HUES48 (cell line): Measurements from ENCODE around the gene ZSWIM1.

Source experiments
- H3K27ac ChIP-seq: one replicate; pipeline ENCODE4 v1.7.0; 2013; ENCODE audit warnings: low read depth, low read length, inconsistent platforms
- H3K27me3 ChIP-seq: 2 replicates; pipeline ENCODE4 v1.6.1; 2013; ENCODE audit warnings: mild to moderate bottlenecking, low read length; ENCODE audit not compliant: control insufficient read depth, insufficient read depth
- H3K36me3 ChIP-seq: 2 replicates; pipeline ENCODE4 v1.6.1; 2013; ENCODE audit warnings: low read length; ENCODE audit not compliant: control insufficient read depth, insufficient read depth
- H3K4me1 ChIP-seq: 2 replicates; pipeline ENCODE4 v1.6.1; 2013; ENCODE audit warnings: mild to moderate bottlenecking, low read length; ENCODE audit not compliant: control insufficient read depth, insufficient read depth
- H3K4me3 ChIP-seq: 2 replicates; pipeline ENCODE4 v1.5.1; 2013; ENCODE audit warnings: mild to moderate bottlenecking, low read depth, low read length
- H3K9ac ChIP-seq: 2 replicates; pipeline ENCODE4 v1.6.1; 2013; ENCODE audit warnings: mild to moderate bottlenecking, low read depth, low read length, moderate library complexity
- H3K9me3 ChIP-seq: 2 replicates; pipeline ENCODE4 v1.6.1; 2013; ENCODE audit warnings: low read length; ENCODE audit not compliant: control insufficient read depth, insufficient read depth

Gene ZSWIM1

DNA sequence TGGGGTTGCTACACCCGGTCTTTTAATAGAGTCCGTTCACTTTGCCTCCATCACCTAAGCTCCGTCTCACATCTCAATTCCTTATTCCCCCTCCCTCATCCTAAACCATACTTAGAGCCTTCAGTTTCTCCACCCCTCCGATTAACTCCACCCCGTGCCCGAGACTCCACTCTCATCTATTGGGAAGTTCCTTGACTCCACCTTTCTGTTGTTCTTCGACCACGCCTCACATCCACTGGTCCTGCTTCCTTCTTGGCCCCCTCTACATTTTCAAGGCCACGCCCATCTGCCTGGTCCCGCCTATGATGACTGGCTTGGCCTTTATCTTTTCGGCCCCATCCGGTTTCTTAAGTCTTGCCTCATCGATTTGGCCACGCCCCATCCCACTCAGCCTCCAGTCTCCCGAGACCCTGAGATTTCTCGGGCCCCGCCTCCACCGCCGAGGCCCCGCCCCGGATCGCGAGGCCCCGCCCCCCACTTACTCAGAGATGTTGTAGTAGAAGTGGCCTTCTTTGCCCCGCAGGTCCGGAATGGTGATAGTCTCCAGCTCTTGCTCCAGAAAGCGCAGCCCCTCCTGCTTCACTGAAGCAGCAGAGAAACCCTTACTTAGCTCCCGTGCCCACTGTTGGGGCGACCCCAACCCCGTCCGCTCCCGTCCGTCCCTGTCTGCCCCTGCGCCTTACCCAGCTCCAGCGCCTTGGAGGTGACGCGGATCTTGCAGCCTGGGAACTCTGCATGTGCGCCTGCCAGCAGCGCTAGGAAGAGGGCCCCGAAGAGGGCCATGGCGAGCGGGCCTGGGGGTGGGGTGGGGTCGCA lies 29.9 kb downstream of the ZSWIM1 start:
- Histone ChIP-seq H3K27ac (peak overlapping the region; percentile 89), H3K9ac (peak overlapping the region; percentile 53; the same call in 1 of the 2 replicates), H3K4me1 (peaks cover 4% of the 10 kb centered on the region; the same call in 1 of the 2 replicates), H3K4me3 (peak overlapping the region; percentile 83), H3K36me3 (peaks cover 37% of the 10 kb centered on the region), H3K9me3 (no peaks in the 10 kb centered on the region), H3K27me3 (no peaks in the 10 kb centered on the region)

DNA sequence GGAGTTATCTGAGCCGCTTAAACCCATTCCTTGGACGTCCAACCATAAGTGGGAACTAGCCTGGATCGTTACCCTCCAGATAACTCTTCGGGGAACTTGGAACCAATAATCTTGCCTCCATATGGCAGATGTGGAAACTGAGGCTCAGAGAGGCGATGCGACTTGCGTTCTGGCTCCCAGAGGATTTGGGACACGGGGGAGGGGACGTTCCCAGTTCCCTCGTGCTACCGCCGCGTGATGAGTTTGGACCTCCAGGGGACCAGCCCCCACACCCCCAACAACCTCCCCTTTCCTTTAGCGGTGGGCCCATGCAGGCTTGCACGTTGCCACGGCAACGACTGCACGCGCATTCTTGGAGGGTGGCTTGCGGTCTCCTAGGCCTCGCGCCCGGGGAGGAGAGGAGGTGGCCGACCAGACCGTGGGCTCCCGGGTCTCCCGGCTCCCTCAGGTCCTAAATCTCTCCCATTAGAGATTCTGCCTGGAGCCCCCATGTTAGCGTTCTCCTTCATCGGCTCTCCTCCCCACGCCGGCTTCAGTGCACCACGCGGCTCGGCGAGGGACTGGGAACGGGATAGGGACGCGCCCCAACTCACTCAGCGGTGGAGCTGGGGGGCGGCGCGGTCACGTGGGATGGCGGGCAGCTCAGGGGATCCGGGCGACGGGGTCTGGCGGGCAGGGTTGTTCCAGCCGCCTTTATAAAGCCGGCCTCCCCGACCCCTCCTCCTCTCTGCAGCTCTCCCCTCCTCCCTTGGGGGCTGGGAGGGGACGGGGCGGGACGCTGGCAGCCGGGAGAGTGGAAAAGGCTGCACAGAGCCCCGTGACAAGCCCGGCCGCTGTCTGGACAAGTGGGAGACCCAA lies 30.7 kb downstream of the ZSWIM1 start, which contains the start of gene PLTP:
Gene PLTP (minus strand): TSS at position 670 of the 858 bp plus-strand sequence. CDS start 703 bp downstream, outside the sequence.
- H3K4me3 ChIP-seq, result peak within 1 kb of the TSS; percentile 83
- H3K4me1 ChIP-seq, result peaks cover 4% of the 10 kb centered on the region; the same call in 1 of the 2 replicates
- H3K36me3 ChIP-seq, result peaks cover 30% of the 10 kb centered on the region
- H3K9ac ChIP-seq, result peak within 1 kb of the TSS; percentile 53; the same call in 1 of the 2 replicates
- no peaks in the 10 kb centered on the region for H3K27me3 ChIP-seq
- peak within 1 kb of the TSS; percentile 89 for H3K27ac ChIP-seq
- H3K9me3 ChIP-seq, result no peaks in the 10 kb centered on the region

DNA sequence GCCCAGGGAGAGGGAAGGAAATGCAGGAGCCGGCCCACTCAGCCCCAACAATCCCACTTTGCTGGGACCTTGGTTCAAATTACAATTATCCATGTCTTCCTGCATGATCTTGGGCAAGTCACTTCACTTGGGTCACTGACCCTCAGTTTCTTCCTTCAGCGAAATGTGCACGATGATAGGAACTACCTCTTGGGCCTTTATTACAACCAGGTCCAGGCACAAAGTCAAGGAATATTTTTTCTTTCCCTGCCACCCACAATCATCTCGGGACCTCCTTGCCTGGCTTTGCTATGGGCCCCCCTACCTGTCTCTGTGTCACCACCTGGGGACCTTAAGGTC lies 31.3 kb downstream of the ZSWIM1 start:
- no peaks in the 10 kb centered on the region for H3K27me3 ChIP-seq
- no peak overlapping the region for H3K27ac ChIP-seq
- H3K4me1 ChIP-seq, result peaks cover 4% of the 10 kb centered on the region; the same call in 1 of the 2 replicates
- no peaks in the 10 kb centered on the region for H3K9me3 ChIP-seq
- peaks cover 26% of the 10 kb centered on the region for H3K36me3 ChIP-seq
- no peak overlapping the region for H3K9ac ChIP-seq
- H3K4me3 ChIP-seq, result peak overlapping the region; percentile 83

DNA sequence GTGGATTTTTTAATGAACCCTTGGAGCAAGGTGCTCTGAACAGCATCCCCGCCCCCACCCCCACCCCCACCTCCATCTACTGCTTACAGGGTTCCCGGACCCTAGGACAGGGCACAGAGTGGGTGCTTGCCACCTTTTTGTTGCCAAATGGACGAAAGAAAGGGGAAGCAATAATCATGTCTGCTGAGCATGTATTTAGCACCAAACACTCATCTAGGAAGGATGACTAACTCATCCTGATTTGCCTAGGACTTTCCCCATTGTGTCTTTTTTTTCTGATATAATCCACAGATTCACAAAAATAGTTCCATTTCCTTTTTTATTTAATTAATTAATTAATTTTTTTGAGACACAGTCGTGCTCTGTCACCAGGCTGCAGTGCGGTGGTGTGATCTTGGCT lies 32.1 kb downstream of the ZSWIM1 start:
- H3K36me3 ChIP-seq, result peaks cover 18% of the 10 kb centered on the region
- no peak overlapping the region for H3K27ac ChIP-seq
- H3K9me3 ChIP-seq, result no peaks in the 10 kb centered on the region
- peaks cover 4% of the 10 kb centered on the region; the same call in 1 of the 2 replicates for H3K4me1 ChIP-seq
- H3K9ac ChIP-seq, result no peak overlapping the region
- no peaks in the 10 kb centered on the region for H3K27me3 ChIP-seq
- no peak overlapping the region for H3K4me3 ChIP-seq

DNA sequence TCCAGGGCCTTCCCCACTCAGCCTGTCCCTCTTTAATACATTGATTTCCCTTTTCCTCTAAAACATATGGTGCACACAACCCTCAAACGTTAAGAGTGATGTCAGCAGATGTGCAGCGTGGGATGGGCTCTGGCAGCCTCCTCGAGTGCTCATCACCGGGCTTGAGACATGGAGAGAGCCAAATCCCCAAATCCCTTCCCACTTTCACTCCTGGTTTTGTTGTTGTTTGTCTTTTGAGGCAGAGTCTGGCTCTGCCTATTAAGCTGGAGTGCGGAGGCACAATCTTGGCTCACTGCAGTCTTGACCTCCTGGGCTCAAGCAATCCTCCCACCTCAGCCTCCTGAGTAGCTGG lies 36.7 kb downstream of the ZSWIM1 start:
- Histone ChIP-seq H3K27ac (no peak overlapping the region), H3K27me3 (no peaks in the 10 kb centered on the region), H3K4me3 (no peak overlapping the region), H3K9ac (no peak overlapping the region), H3K36me3 (no peaks in the 10 kb centered on the region), H3K4me1 (no peaks in the 10 kb centered on the region), H3K9me3 (no peaks in the 10 kb centered on the region)

DNA sequence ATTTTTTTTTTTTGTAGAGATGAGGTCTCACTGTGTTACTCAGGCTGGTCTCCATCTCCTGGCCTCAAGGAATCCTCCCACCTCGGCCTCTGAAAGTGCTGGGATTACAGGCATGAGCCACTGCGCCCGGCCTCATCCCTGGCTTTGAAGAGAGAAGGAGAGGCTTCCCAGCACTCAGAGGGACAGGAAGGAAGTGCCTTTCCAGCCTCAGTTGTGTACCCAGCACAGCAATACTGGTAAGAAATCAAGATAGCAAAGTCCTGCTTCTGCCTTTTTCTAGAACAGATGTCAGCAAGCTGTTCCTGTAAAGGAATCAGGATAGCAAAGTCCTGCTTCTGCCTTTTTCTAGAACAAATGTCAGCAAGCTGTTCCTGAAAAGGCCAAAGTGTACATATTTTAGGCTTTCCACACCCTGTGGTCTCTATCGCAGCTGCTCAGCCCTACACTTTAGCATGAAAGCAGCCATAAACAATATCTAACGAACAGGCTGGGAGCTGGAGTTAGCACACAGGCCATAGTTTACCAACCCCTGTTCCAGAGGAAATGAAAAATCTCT lies 37.2 kb downstream of the ZSWIM1 start:
- no peaks in the 10 kb centered on the region for H3K4me1 ChIP-seq
- no peaks in the 10 kb centered on the region for H3K27me3 ChIP-seq
- H3K4me3 ChIP-seq, result no peak overlapping the region
- no peaks in the 10 kb centered on the region for H3K9me3 ChIP-seq
- H3K9ac ChIP-seq, result no peak overlapping the region
- H3K27ac ChIP-seq, result no peak overlapping the region
- no peaks in the 10 kb centered on the region for H3K36me3 ChIP-seq

DNA sequence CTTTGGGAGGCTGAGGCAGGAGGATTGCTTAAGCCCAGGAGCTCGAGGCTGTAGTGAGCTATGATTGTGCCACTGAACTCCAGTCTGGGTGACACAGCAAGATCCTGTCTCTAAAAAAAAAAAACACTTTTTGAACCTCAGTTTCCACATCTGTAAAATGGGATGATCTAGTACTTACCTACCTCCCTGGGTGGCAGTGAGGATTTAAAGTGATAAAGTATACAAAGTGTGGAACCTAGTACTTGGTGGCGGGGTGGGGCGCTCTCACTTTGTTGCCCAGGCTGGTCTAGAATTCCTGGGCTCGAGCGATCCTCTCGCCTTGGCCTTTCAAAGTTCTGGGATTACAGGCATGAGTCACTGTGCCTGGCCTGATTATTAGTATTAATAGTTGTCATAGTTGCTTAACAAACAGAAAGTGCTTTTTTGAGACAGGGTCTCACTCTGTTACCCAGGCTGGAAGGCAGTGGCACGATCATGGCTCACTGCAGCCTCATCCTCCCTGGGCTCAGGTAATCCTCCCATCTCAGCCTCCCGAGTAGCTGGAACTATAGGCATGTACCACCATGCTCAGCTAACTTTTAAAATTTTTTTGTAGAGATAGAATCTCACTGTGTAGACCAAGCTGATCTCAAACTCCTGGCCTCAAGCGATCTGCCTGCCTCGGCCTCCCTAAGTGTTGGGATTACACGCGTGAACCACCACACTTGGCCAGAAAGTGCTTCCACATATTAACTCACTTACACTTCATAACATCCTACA lies 37.9 kb downstream of the ZSWIM1 start:
- no peak overlapping the region for H3K27ac ChIP-seq
- H3K4me1 ChIP-seq, result no peaks in the 10 kb centered on the region
- no peaks in the 10 kb centered on the region for H3K9me3 ChIP-seq
- H3K9ac ChIP-seq, result no peak overlapping the region
- H3K4me3 ChIP-seq, result no peak overlapping the region
- no peaks in the 10 kb centered on the region for H3K36me3 ChIP-seq
- no peaks in the 10 kb centered on the region for H3K27me3 ChIP-seq

DNA sequence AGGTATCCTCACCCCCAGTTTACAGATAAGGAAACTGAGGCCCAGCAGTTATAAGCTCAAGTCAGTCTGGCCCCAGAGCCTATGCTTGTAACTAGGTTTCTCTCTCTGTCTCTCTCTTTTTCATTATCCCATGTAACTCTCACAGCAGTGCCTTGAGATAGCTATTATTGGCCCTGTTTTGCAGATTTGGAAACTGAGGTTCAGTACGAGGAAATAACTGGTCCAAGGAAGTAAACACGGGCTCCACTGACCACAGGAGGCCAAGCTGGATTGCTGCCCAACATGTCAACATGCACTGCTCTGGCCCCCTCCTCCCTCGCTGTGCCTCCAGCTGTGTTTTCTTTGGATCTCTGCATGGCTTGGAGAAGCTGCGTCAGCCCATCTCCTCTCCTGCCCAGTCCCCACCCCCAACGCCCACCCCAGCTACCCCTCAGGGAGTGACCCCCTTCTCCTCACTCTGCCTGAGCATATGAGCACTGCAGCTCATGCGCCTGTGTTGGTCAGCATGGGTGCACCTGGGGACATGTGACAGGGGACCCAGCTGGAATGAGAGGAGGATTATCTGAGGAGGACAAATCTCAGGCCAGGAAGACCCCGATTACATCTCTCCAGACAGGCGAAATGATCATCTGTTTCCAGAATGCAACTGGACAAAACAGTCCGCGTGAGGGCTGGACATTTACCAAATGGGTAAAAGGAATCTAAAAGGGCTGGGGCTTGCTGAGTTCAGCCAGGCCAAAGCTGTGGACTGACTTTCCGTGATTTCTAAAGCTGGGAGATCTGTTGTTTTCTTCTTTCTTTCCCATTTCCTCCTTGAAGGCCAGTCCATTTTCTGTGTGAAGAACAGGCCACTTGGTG lies 38.7 kb downstream of the ZSWIM1 start:
- H3K4me1 ChIP-seq, result no peaks in the 10 kb centered on the region
- no peaks in the 10 kb centered on the region for H3K9me3 ChIP-seq

DNA sequence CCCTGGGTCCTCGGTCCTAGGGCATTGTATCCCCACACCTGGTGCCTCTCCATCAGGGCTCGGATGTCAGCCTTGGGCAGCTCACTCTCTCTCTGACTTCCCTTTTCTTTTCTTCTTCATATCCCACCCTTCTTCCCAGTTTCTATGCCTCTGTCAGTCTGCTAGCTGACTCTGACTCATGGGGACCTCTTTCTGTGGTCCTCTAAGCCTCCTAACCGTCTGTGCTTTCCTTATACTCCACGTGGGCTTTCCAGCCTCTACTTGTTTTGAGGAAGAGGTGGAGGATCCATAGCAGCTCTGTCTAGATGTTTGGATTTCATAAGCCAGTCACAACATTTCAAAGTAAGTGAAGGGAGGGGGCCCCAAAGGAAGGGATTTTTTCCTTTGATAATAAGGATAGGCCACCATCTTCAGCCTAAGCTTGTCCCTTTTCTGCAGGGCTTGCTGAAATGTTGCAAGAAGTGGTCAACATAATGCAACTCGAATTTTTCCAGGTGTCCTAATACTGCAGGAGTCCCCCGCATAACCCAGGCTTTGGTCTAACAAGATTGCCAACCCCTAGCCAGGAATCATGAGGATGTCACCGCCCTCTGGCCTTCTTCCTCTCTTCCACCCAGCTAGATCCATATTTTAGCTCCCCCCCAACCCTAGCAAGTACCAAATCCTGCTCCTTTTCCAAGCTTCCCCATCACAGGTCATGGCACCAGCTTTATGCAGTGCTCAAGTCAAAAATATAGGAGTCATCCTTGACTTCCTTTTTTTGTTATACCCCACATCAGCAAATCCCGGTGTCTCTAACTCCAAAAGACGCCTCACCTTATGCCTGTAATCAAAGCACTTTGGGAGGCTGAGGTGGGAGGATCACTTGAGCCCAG lies 39.7 kb downstream of the ZSWIM1 start:
- Histone ChIP-seq H3K36me3 (no peaks in the 10 kb centered on the region), H3K9ac (no peak overlapping the region), H3K4me3 (no peak overlapping the region), H3K4me1 (no peaks in the 10 kb centered on the region), H3K9me3 (no peaks in the 10 kb centered on the region), H3K27ac (no peak overlapping the region), H3K27me3 (no peaks in the 10 kb centered on the region)

More for the DNA sequence above, 38.7 kb downstream of the ZSWIM1 start:
- H3K36me3 ChIP-seq, result no peaks in the 10 kb centered on the region
- no peak overlapping the region for H3K27ac ChIP-seq
- no peak overlapping the region for H3K9ac ChIP-seq
- H3K4me3 ChIP-seq, result no peak overlapping the region
- no peaks in the 10 kb centered on the region for H3K27me3 ChIP-seq
